Neural crest cell (in vitro differentiated cells): ENCODE results near the gene FHOD3. TPM values are rescaled to one million over a fixed set of nuclear protein-coding genes. Genes with fewer than 3 reads are reported as not detected.

Source experiments
- DNase-seq: peaks from one replicate; pipeline ENCODE4 v3.0.0; 2021; ENCODE audit warnings: low read depth, mixed read lengths, low spot score
- H3K27ac Mint-ChIP-seq: one replicate; pipeline ENCODE4 v1.8.0; 2021; ENCODE audit warnings: mild to moderate bottlenecking, mixed read lengths; ENCODE audit not compliant: unreplicated experiment
- H3K27me3 Mint-ChIP-seq: 2 replicates; pipeline ENCODE4 v1.8.0; 2021; ENCODE audit warnings: low read depth, mild to moderate bottlenecking, mixed read lengths
- H3K36me3 Mint-ChIP-seq: 2 replicates; pipeline ENCODE4 v1.8.0; 2021; ENCODE audit warnings: low read depth, mild to moderate bottlenecking, mixed read lengths
- H3K4me1 Mint-ChIP-seq: 2 replicates; pipeline ENCODE4 v1.8.0; 2021; ENCODE audit warnings: mixed read lengths
- H3K4me3 Mint-ChIP-seq: one replicate; pipeline ENCODE4 v1.8.0; 2021; ENCODE audit warnings: mild to moderate bottlenecking, mixed read lengths
- H3K9me3 Mint-ChIP-seq: 2 replicates; pipeline ENCODE4 v1.8.0; 2021; ENCODE audit warnings: mixed read lengths
- total RNA-seq: library from RNA; stranded (reverse); gene quantifications from 2 replicates; pipeline ENCODE4 v1.2.1, GENCODE V29; 2021
- TF ChIP-seq, protein P1 (sequence below): fragments of 200-600 bp; sonication (generic); conservative IDR thresholded peaks from 2 replicates; pipeline ENCODE4 v1.5.0; 2021; ENCODE audit warnings: antibody characterized with exemption, mild to moderate bottlenecking

FHOD3 gene
- total RNA-seq, 1 donor from 2014 or later: 28.6 TPM

DNA sequence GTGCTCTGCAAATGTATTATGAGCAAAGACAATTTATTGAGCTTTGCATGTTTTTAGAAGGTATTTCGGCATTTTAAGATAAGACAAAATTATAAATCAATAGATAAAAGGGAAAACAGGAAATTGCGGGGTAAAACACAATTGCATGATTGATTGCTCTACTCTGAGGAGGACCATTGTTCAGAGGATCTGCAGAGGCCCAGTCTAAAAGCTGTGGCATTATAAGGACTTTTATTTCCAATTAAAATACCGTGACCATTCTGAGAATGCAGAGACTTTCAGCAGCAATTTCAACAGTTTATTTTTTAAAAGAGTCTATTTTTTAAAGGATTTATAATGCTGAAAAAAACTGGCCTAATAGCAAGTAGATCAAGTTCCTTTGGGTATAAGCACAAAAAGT lies 469.3 kb downstream of the FHOD3 start:
- Mint-ChIP-seq H3K4me1 (peaks cover 8% of the 10 kb centered on the region), H3K27ac (no peak overlapping the region), H3K4me3 (no peak overlapping the region), H3K9me3 (peaks cover 2% of the 10 kb centered on the region), H3K27me3 (no peaks in the 10 kb centered on the region), H3K36me3 (peaks cover 19% of the 10 kb centered on the region)
- TF ChIP-seq, protein P1, sequence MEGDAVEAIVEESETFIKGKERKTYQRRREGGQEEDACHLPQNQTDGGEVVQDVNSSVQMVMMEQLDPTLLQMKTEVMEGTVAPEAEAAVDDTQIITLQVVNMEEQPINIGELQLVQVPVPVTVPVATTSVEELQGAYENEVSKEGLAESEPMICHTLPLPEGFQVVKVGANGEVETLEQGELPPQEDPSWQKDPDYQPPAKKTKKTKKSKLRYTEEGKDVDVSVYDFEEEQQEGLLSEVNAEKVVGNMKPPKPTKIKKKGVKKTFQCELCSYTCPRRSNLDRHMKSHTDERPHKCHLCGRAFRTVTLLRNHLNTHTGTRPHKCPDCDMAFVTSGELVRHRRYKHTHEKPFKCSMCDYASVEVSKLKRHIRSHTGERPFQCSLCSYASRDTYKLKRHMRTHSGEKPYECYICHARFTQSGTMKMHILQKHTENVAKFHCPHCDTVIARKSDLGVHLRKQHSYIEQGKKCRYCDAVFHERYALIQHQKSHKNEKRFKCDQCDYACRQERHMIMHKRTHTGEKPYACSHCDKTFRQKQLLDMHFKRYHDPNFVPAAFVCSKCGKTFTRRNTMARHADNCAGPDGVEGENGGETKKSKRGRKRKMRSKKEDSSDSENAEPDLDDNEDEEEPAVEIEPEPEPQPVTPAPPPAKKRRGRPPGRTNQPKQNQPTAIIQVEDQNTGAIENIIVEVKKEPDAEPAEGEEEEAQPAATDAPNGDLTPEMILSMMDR: no peak
- no peak for DNase-seq

DNA sequence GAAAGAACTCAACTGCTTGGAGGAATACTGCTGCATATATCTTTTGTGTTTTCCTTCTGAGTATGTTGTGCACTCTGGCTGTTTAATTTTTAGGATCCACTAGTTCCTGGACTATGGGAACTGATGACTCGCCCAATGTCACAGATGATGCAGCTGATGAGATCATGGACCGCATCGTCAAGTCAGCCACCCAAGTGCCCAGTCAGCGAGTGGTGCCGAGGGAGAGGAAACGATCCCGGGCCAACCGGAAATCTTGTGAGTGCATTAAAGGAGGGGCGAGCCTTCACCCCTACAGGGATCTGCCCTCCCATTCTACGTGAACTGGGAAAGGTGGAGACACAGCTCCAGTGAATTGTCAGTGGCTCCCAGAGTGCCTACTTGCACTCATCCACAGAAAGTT lies 471.7 kb downstream of the FHOD3 start:
- TF ChIP-seq, protein P1: no peak
- peaks cover 17% of the 10 kb centered on the region for H3K4me1 Mint-ChIP-seq
- H3K27ac Mint-ChIP-seq: no peak overlapping the region
- peaks cover 2% of the 10 kb centered on the region for H3K9me3 Mint-ChIP-seq
- DNase-seq: no peak
- no peak overlapping the region for H3K4me3 Mint-ChIP-seq
- peaks cover 13% of the 10 kb centered on the region for H3K36me3 Mint-ChIP-seq
- H3K27me3 Mint-ChIP-seq: no peaks in the 10 kb centered on the region

DNA sequence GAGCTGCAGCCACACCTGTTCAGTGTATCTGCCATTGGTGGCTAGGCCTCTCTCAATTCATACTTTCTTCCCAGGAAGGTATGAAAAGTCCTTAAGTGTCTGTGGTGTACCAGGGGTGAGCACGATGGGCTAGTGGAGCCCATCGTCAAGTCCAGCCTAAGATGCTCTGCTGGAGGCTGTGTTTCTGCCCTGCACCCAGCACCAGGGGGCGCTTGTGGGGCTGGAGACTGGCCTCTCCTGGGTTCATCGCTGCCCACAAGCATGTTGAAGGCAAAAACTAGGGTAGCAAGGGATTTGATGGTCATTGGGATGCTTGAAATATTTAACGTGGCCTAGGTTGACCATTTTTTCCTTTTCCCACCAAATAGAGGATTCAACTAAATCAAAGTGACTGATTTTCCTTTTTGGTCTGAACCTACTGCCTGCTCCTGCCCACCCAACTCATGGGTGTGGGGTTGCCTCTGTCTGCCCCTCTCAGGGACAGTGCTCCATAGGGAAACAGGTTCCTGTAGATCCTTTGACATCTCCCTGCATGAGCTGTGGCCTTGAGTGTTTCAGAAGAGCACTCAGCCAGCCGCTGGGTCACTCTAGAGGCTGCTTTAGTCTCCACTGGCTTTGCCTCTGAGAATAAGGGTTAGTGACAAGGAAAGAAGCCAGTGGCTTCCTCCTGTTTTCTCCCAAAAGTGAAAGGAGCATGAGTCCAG lies 472.2 kb downstream of the FHOD3 start:
- Mint-ChIP-seq H3K27me3 (no peaks in the 10 kb centered on the region), H3K4me3 (no peak overlapping the region), H3K4me1 (peaks cover 17% of the 10 kb centered on the region), H3K27ac (no peak overlapping the region), H3K9me3 (peaks cover 2% of the 10 kb centered on the region), H3K36me3 (peaks cover 13% of the 10 kb centered on the region)
- no peak for DNase-seq
- TF ChIP-seq, protein P1: peak; percentile 32

DNA sequence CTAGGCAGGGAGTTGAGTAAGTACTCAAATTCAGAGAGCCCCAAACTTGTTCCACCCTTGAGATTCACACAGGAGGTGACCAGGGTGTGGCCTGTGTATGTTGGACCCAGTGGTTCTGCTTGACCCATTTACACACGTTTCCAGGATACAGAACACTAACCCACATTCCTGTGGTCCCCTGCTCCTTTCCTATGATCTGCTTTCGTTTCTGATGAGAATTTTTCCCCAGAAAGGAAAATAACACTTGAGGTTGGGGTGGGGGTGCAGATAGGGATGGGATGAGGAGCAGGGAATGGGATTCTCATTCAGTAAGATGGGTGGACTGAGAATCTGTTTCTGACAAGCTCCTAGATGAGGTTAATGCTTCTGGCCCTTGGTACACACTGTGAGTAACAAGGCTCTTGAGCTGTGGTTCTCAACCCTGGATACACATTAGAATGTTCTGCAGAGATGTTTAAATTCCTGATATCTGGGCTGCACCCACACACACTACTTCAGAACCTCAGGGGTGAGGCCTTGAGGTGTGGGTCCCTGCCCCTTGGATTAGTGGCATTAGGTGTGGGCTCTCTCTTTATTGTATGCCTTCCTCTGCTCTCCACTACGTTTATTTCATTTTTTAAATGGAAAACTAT lies 472.9 kb downstream of the FHOD3 start:
- peaks cover 2% of the 10 kb centered on the region for H3K9me3 Mint-ChIP-seq
- DNase-seq: no peak
- peaks cover 13% of the 10 kb centered on the region for H3K36me3 Mint-ChIP-seq
- H3K27ac Mint-ChIP-seq: no peak overlapping the region
- peaks cover 17% of the 10 kb centered on the region for H3K4me1 Mint-ChIP-seq
- no peak overlapping the region for H3K4me3 Mint-ChIP-seq
- TF ChIP-seq, protein P1: no peak
- H3K27me3 Mint-ChIP-seq: no peaks in the 10 kb centered on the region

DNA sequence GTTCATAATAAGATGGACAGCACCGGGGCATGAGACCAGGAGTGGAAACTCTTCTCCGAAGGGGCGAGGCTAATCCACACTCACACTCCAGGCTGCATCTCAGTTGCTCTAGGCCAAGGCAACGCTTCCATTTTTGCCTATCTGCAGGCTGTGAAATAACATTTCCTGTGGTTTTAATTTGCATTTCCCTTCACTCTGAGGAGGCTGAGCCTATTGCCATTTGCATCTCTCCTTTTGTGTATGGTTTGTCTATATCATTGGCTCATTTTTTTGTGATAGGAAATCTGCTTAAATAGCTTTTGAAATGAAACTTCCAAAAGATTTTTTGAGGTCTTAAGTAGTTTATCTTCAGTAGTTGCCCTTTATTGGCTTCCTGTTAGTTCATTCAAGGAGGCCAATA lies 473.7 kb downstream of the FHOD3 start:
- H3K27me3 Mint-ChIP-seq: no peaks in the 10 kb centered on the region
- peaks cover 17% of the 10 kb centered on the region for H3K4me1 Mint-ChIP-seq
- H3K4me3 Mint-ChIP-seq: no peak overlapping the region
- TF ChIP-seq, protein P1: no peak
- peaks cover 2% of the 10 kb centered on the region for H3K9me3 Mint-ChIP-seq
- no peak overlapping the region for H3K27ac Mint-ChIP-seq
- peaks cover 17% of the 10 kb centered on the region for H3K36me3 Mint-ChIP-seq
- no peak for DNase-seq
